HEK293 (cell line): Measurements from ENCODE around the gene ZKSCAN1.
A peak's percentile ranks its signal among the peaks of the same experiment; 100 is the strongest.

Experiments used
- CTCF ChIA-PET: fragments of 350-600 bp; formaldehyde crosslinking; extraction: SDS; loops from one replicate; lab custom pipeline; 2021; ENCODE audit warnings: antibody characterized with exemption; lab: Yijun Ruan, JAX
- POLR2A ChIA-PET: fragments of 300-600 bp; formaldehyde crosslinking; extraction: SDS; loops from one replicate; lab custom pipeline; 2020; ENCODE audit warnings: antibody characterized with exemption, inconsistent platforms; lab: Yijun Ruan, JAX
- H3K27ac ChIP-seq: fragments of 200-500 bp; sonication (Bioruptor generic); 2 replicates; pipeline ENCODE4 v1.5.1; 2014; ENCODE audit warnings: low read depth, low read length, control low read depth, inconsistent platforms; ENCODE audit errors: extremely low read depth
- H3K36me3 ChIP-seq, 2 experiments: fragments of 200-500 bp in 1 of 2; sonication (Bioruptor generic) in 1 of 2; 1 replicate in 1 of 2; 2 replicates in 1 of 2; pipeline ENCODE4 v1.5.1; 2014 to 2017; ENCODE audit warnings: inconsistent platforms in 2 of 2, low read length in 2 of 2; ENCODE audit not compliant: control insufficient read depth in 2 of 2, insufficient read depth in 1 of 2
- H3K4me1 ChIP-seq: fragments of 200-500 bp; sonication (Bioruptor generic); 2 replicates; pipeline ENCODE4 v1.5.1; 2014; ENCODE audit warnings: mild to moderate bottlenecking, low read length, inconsistent platforms; ENCODE audit not compliant: control insufficient read depth, insufficient read depth
- H3K4me3 ChIP-seq: 2 replicates; pipeline ENCODE4 v1.5.1; 2011; ENCODE audit warnings: low read depth, mild to moderate bottlenecking, control low read depth, low read length, moderate library complexity
- H3K9me3 ChIP-seq: fragments of 200-500 bp; sonication (Bioruptor generic); 2 replicates; pipeline ENCODE4 v1.5.1; 2014; ENCODE audit warnings: low read depth, low read length, inconsistent platforms; ENCODE audit not compliant: control insufficient read depth, insufficient read depth
- BCL11A ChIP-seq: fragments of 450-650 bp; formaldehyde crosslinking; IDR thresholded peaks from 2 replicates; pipeline ENCODE4 v1.5.1; 2016; ENCODE audit warnings: low read depth, missing biosample characterization, missing genetic modification characterization
- GLI2 ChIP-seq: fragments of 450-650 bp; formaldehyde crosslinking; IDR thresholded peaks from 2 replicates; pipeline ENCODE4; 2017; ENCODE audit warnings: missing biosample characterization, missing genetic modification characterization, low read depth, borderline replicate concordance
- GLI4 ChIP-seq: fragments of 450-650 bp; formaldehyde crosslinking; IDR thresholded peaks from 2 replicates; pipeline ENCODE4 v1.5.1; 2016; ENCODE audit warnings: missing biosample characterization, missing genetic modification characterization
- HOXD13 ChIP-seq: sonication (generic); formaldehyde crosslinking; IDR thresholded peaks from 2 replicates; pipeline ENCODE4 v1.8.0; 2022; ENCODE audit warnings: missing genetic modification reagents, borderline replicate concordance
- SALL2 ChIP-seq: fragments of 450-650 bp; formaldehyde crosslinking; IDR thresholded peaks from 2 replicates; pipeline ENCODE4 v1.5.0; 2017; ENCODE audit warnings: missing biosample characterization, mild to moderate bottlenecking, missing genetic modification characterization, borderline replicate concordance
- SP2 ChIP-seq: fragments of 450-650 bp; formaldehyde crosslinking; IDR thresholded peaks from 2 replicates; pipeline ENCODE4 v1.5.1; 2016; ENCODE audit warnings: missing biosample characterization, missing genetic modification characterization
- ZNF2 ChIP-seq: fragments of 450-650 bp; formaldehyde crosslinking; IDR thresholded peaks from 2 replicates; pipeline ENCODE4 v1.5.1; 2016; ENCODE audit warnings: missing biosample characterization, missing genetic modification characterization
- ZNF335 ChIP-seq: fragments of 450-650 bp; formaldehyde crosslinking; conservative IDR thresholded peaks from 2 replicates; pipeline ENCODE4 v1.5.1; 2016; ENCODE audit warnings: missing biosample characterization, missing genetic modification characterization
- ZNF391 ChIP-seq: fragments of 450-650 bp; formaldehyde crosslinking; IDR thresholded peaks from 2 replicates; pipeline ENCODE4 v1.5.1; 2016; ENCODE audit warnings: low read depth, missing biosample characterization, missing genetic modification characterization, borderline replicate concordance
- ZNF514 ChIP-seq: fragments of 450-650 bp; formaldehyde crosslinking; IDR thresholded peaks from 2 replicates; pipeline ENCODE4 v1.5.1; 2016; ENCODE audit warnings: missing biosample characterization, missing genetic modification characterization
- ZNF629 ChIP-seq: fragments of 450-650 bp; formaldehyde crosslinking; IDR thresholded peaks from 2 replicates; pipeline ENCODE4 v1.5.1; 2017; ENCODE audit warnings: missing biosample characterization, missing genetic modification characterization
- ZNF658 ChIP-seq: fragments of 450-650 bp; formaldehyde crosslinking; IDR thresholded peaks from 2 replicates; pipeline ENCODE4; 2016; ENCODE audit warnings: missing biosample characterization, missing genetic modification characterization
- ZNF664 ChIP-seq: fragments of 450-650 bp; formaldehyde crosslinking; IDR thresholded peaks from 2 replicates; pipeline ENCODE4 v1.5.1; 2016; ENCODE audit warnings: missing biosample characterization, missing genetic modification characterization
- ZNF701 ChIP-seq: fragments of 450-650 bp; formaldehyde crosslinking; IDR thresholded peaks from 2 replicates; pipeline ENCODE4 v1.5.1; 2016; ENCODE audit warnings: missing biosample characterization, missing genetic modification characterization
- ZNF776 ChIP-seq: fragments of 450-650 bp; formaldehyde crosslinking; IDR thresholded peaks from 2 replicates; pipeline ENCODE4 v1.5.0; 2017; ENCODE audit warnings: missing biosample characterization, missing genetic modification characterization, borderline replicate concordance
- ZNF837 ChIP-seq: fragments of 450-650 bp; formaldehyde crosslinking; IDR thresholded peaks from 2 replicates; pipeline ENCODE4 v1.5.1; 2016; ENCODE audit warnings: missing biosample characterization, missing genetic modification characterization
- TF ChIP-seq, protein P1 (sequence below): fragments of 450-650 bp; formaldehyde crosslinking; IDR thresholded peaks from 2 replicates; pipeline ENCODE4 v1.5.1; 2016; ENCODE audit warnings: missing biosample characterization, missing genetic modification characterization
- TF ChIP-seq, protein P2 (sequence below): fragments of 450-650 bp; formaldehyde crosslinking; conservative IDR thresholded peaks from 2 replicates; pipeline ENCODE4 v1.5.1; 2016; ENCODE audit warnings: low read depth, missing biosample characterization, missing genetic modification characterization
- TF ChIP-seq, protein P3 (sequence below): fragments of 450-650 bp; formaldehyde crosslinking; IDR thresholded peaks from 2 replicates; pipeline ENCODE4 v1.5.1; 2017; ENCODE audit warnings: missing biosample characterization, missing genetic modification characterization
- TF ChIP-seq, protein P4 (sequence below): fragments of 450-650 bp; formaldehyde crosslinking; IDR thresholded peaks from 2 replicates; pipeline ENCODE4 v1.5.1; 2016; ENCODE audit warnings: missing biosample characterization, missing genetic modification characterization
- TF ChIP-seq, protein P5 (sequence below): IDR thresholded peaks from 2 replicates; pipeline ENCODE4 v1.6.1; 2011; ENCODE audit warnings: mild to moderate bottlenecking, low read depth, low read length, borderline replicate concordance

ZKSCAN1 gene

DNA sequence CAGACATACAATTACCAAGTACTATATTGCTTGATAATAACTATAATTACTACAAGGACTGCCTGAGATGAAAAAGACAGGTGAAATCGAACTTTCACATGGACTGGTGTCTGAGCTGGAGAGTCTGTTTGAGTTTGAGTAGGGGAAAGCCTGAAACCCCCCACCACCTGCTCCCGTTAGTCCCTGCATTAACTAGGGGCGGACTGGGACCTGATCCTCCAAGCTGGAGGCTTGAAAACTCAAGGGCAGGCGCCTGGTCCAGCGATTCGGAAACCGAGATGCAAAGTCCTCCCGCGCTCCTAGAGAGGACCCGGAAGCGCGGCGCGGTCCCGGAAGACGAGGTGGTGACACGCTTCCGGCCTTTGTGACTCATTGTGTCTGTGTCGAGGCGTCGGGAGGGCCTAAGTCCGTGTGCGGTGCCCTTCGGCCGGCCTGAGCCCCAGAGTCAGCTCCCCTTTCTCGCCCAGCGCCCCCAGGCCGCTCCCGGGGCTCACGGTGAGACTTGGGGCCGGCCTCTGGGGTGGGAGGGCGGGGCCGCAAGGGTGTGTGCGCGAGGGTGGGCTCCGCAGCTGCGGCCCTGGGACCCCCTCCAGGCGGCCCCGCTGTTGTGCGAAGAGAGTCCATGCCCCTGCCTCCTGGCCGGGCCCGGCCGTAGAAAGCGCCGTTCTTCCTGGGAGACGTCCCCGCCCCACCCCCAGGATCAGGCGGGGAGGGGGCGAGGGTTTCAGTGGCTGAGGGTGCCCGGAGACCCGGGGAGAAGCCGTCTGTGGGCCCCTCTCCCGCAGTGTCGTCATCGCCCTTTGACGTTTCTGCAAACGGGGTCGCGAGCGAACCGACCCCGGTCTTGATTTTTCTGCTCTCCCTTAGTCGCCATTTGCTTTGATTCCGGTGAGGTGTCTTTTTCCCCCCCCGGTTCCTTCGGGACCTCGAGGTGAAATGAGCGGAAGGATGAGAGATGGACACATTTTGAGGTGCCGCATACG is at the start of gene ZKSCAN1:
ZKSCAN1 (plus strand) TSS at position 365 of the 983 bp plus-strand sequence. CDS start 7,911 bp downstream, outside the sequence.
- Histone ChIP-seq H3K27ac (peak within 1 kb of the TSS; percentile 68), H3K4me1 (peaks cover 7% of the 10 kb centered on the region; the same call in 1 of the 2 replicates), H3K9me3 (no peaks in the 10 kb centered on the region), H3K4me3 (peak within 1 kb of the TSS; percentile 82), H3K36me3 (peaks cover 0 to 7% of the 10 kb centered on the region in 2 experiments; a peak in 1 of 3 replicates)
- ChIA-PET POLR2A (interaction anchor here (0.7 to 1.2 kb wide), 8 partner anchors 11 to 640 kb away, joined by 3 to 8 read pairs (median 4); partner anchors contain the start of gene TRIM4), CTCF (interaction anchor here (0.6 to 1.0 kb wide), 4 partner anchors 22 to 837 kb away, joined by 3 to 5 read pairs (median 3); partner anchors contain the start of gene ZSCAN21)
- TF ChIP-seq ZNF776 (tag by site-specific recombination) (no peak), BCL11A (no peak), ZNF701 (tag by site-specific recombination) (no peak), HOXD13 (CRISPR knock-in tag) (no peak), SALL2 (tag by site-specific recombination) (no peak), ZNF664 (no peak), GLI2 (tag by site-specific recombination) (no peak), SP2 (tag by site-specific recombination) (peak; percentile 86), ZNF514 (tag by site-specific recombination) (no peak), ZNF335 (tag by site-specific recombination) (peak; percentile 69), ZNF2 (tag by site-specific recombination) (0 out of 2 replicates have a peak, but pooled peaks have one; percentile 32), ZNF391 (tag by site-specific recombination) (0 out of 2 replicates have a peak, but pooled peaks have one; percentile 25), ZNF629 (peak; percentile 94), ZNF658 (tag by site-specific recombination) (no peak), ZNF837 (tag by site-specific recombination) (no peak), GLI4 (no peak)
- TF ChIP-seq, protein P1, sequence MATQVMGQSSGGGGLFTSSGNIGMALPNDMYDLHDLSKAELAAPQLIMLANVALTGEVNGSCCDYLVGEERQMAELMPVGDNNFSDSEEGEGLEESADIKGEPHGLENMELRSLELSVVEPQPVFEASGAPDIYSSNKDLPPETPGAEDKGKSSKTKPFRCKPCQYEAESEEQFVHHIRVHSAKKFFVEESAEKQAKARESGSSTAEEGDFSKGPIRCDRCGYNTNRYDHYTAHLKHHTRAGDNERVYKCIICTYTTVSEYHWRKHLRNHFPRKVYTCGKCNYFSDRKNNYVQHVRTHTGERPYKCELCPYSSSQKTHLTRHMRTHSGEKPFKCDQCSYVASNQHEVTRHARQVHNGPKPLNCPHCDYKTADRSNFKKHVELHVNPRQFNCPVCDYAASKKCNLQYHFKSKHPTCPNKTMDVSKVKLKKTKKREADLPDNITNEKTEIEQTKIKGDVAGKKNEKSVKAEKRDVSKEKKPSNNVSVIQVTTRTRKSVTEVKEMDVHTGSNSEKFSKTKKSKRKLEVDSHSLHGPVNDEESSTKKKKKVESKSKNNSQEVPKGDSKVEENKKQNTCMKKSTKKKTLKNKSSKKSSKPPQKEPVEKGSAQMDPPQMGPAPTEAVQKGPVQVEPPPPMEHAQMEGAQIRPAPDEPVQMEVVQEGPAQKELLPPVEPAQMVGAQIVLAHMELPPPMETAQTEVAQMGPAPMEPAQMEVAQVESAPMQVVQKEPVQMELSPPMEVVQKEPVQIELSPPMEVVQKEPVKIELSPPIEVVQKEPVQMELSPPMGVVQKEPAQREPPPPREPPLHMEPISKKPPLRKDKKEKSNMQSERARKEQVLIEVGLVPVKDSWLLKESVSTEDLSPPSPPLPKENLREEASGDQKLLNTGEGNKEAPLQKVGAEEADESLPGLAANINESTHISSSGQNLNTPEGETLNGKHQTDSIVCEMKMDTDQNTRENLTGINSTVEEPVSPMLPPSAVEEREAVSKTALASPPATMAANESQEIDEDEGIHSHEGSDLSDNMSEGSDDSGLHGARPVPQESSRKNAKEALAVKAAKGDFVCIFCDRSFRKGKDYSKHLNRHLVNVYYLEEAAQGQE (tag by site-specific recombination) = no peak
- TF ChIP-seq, protein P2, sequence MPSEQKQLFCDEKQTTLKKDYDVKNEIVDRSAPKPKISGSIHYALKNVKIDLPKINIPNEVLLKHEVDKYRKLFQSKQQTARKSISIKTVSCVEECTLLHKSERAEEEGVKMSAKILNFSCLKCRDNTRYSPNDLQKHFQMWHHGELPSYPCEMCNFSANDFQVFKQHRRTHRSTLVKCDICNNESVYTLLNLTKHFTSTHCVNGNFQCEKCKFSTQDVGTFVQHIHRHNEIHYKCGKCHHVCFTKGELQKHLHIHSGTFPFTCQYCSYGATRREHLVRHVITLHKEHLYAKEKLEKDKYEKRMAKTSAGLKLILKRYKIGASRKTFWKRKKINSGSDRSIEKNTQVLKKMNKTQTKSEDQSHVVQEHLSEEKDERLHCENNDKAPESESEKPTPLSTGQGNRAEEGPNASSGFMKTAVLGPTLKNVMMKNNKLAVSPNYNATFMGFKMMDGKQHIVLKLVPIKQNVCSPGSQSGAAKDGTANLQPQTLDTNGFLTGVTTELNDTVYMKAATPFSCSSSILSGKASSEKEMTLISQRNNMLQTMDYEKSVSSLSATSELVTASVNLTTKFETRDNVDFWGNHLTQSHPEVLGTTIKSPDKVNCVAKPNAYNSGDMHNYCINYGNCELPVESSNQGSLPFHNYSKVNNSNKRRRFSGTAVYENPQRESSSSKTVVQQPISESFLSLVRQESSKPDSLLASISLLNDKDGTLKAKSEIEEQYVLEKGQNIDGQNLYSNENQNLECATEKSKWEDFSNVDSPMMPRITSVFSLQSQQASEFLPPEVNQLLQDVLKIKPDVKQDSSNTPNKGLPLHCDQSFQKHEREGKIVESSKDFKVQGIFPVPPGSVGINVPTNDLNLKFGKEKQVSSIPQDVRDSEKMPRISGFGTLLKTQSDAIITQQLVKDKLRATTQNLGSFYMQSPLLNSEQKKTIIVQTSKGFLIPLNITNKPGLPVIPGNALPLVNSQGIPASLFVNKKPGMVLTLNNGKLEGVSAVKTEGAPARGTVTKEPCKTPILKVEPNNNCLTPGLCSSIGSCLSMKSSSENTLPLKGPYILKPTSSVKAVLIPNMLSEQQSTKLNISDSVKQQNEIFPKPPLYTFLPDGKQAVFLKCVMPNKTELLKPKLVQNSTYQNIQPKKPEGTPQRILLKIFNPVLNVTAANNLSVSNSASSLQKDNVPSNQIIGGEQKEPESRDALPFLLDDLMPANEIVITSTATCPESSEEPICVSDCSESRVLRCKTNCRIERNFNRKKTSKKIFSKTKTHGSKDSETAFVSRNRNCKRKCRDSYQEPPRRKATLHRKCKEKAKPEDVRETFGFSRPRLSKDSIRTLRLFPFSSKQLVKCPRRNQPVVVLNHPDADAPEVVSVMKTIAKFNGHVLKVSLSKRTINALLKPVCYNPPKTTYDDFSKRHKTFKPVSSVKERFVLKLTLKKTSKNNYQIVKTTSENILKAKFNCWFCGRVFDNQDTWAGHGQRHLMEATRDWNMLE (tag by site-specific recombination) = peak; percentile 95
- TF ChIP-seq, protein P3, sequence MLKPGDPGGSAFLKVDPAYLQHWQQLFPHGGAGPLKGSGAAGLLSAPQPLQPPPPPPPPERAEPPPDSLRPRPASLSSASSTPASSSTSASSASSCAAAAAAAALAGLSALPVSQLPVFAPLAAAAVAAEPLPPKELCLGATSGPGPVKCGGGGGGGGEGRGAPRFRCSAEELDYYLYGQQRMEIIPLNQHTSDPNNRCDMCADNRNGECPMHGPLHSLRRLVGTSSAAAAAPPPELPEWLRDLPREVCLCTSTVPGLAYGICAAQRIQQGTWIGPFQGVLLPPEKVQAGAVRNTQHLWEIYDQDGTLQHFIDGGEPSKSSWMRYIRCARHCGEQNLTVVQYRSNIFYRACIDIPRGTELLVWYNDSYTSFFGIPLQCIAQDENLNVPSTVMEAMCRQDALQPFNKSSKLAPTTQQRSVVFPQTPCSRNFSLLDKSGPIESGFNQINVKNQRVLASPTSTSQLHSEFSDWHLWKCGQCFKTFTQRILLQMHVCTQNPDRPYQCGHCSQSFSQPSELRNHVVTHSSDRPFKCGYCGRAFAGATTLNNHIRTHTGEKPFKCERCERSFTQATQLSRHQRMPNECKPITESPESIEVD = no peak
- TF ChIP-seq, protein P4, sequence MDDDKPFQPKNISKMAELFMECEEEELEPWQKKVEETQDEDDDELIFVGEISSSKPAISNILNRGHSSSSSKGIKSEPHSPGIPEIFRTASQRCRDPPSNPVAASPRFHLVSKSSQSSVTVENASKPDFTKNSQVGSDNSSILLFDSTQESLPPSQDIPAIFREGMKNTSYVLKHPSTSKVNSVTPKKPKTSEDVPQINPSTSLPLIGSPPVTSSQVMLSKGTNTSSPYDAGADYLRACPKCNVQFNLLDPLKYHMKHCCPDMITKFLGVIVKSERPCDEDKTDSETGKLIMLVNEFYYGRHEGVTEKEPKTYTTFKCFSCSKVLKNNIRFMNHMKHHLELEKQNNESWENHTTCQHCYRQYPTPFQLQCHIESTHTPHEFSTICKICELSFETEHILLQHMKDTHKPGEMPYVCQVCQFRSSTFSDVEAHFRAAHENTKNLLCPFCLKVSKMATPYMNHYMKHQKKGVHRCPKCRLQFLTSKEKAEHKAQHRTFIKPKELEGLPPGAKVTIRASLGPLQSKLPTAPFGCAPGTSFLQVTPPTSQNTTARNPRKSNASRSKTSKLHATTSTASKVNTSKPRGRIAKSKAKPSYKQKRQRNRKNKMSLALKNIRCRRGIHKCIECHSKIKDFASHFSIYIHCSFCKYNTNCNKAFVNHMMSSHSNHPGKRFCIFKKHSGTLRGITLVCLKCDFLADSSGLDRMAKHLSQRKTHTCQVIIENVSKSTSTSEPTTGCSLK = no peak
- TF ChIP-seq, protein P5, sequence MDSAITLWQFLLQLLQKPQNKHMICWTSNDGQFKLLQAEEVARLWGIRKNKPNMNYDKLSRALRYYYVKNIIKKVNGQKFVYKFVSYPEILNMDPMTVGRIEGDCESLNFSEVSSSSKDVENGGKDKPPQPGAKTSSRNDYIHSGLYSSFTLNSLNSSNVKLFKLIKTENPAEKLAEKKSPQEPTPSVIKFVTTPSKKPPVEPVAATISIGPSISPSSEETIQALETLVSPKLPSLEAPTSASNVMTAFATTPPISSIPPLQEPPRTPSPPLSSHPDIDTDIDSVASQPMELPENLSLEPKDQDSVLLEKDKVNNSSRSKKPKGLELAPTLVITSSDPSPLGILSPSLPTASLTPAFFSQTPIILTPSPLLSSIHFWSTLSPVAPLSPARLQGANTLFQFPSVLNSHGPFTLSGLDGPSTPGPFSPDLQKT = peak; percentile 37; the same call in 1 of the 2 replicates
